Nephron progenitor cell (in vitro differentiated cells): ENCODE measurements around the gene CREB5.

ENCODE experiments used
- DNase-seq: peaks from one replicate; pipeline ENCODE4 v3.0.0; 2021
- H3K27ac Mint-ChIP-seq: 2 replicates; pipeline ENCODE4 v1.8.0; 2021; ENCODE audit warnings: mild to moderate bottlenecking, moderate library complexity, mixed read lengths
- H3K27me3 Mint-ChIP-seq: 2 replicates; pipeline ENCODE4 v1.8.0; 2021; ENCODE audit warnings: mild to moderate bottlenecking, low read depth, mixed read lengths; ENCODE audit not compliant: poor library complexity
- H3K36me3 Mint-ChIP-seq: 2 replicates; pipeline ENCODE4 v1.8.0; 2021; ENCODE audit warnings: low read depth, mixed read lengths
- H3K4me1 Mint-ChIP-seq: 2 replicates; pipeline ENCODE4 v1.8.0; 2021; ENCODE audit warnings: mixed read lengths
- H3K4me3 Mint-ChIP-seq: 2 replicates; pipeline ENCODE4 v1.8.0; 2021; ENCODE audit warnings: mild to moderate bottlenecking, moderate library complexity, mixed read lengths
- H3K9me3 Mint-ChIP-seq: 2 replicates; pipeline ENCODE4 v1.8.0; 2021; ENCODE audit warnings: mild to moderate bottlenecking, moderate library complexity, mixed read lengths
- TF ChIP-seq, protein P1 (sequence below): fragments of 200-600 bp; sonication (generic); IDR thresholded peaks from 2 replicates; pipeline ENCODE4 v1.5.0; 2021; ENCODE audit warnings: antibody characterized with exemption

Gene CREB5

DNA sequence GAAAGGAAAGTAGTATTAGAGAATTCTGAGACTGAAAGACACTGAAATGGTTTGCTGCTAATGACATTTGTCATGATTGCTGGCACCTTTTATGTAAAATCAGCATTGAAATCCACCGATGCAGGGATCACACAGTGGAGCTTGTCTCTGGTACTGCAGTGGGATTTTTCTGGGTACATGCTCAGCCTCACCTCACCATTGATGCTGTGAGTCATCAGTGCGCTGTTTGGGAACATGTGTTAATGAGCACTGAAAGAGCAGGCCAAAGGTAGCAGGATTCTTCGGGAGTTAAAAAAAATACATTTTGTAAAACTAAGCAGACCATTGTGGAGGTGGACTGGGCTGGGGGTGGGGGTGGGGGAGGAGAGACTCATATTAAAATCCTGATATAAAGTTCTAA, 174.9 kb downstream of the CREB5 start:
- Mint-ChIP-seq H3K9me3 (no peaks in the 10 kb centered on the region), H3K4me3 (no peak overlapping the region), H3K4me1 (peaks cover 56% of the 10 kb centered on the region), H3K27ac (no peak overlapping the region), H3K36me3 (peaks cover 4% of the 10 kb centered on the region), H3K27me3 (peaks cover 8% of the 10 kb centered on the region)
- no peak for DNase-seq
- TF ChIP-seq, protein P1, sequence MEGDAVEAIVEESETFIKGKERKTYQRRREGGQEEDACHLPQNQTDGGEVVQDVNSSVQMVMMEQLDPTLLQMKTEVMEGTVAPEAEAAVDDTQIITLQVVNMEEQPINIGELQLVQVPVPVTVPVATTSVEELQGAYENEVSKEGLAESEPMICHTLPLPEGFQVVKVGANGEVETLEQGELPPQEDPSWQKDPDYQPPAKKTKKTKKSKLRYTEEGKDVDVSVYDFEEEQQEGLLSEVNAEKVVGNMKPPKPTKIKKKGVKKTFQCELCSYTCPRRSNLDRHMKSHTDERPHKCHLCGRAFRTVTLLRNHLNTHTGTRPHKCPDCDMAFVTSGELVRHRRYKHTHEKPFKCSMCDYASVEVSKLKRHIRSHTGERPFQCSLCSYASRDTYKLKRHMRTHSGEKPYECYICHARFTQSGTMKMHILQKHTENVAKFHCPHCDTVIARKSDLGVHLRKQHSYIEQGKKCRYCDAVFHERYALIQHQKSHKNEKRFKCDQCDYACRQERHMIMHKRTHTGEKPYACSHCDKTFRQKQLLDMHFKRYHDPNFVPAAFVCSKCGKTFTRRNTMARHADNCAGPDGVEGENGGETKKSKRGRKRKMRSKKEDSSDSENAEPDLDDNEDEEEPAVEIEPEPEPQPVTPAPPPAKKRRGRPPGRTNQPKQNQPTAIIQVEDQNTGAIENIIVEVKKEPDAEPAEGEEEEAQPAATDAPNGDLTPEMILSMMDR: no peak

DNA sequence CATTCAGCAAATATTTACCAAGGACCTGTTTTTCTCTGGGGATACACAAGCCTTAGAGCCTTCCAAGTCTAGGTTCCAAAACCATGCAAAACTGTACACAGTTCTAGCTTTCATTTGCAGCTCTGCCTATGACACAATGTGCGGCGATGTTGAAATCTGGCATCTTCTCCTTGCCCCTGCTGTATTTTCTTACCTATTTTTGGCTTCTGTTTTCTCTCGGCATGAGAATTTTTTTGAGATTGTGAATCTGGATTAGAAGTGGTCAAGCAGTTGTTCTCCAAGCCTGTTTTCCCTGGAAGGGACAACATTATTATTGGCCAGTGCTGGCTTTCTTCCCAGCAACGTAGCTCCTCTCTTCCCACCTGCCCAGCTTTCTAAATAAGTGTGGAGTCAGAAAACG, 176.3 kb downstream of the CREB5 start:
- peaks cover 68% of the 10 kb centered on the region for H3K4me1 Mint-ChIP-seq
- no peak overlapping the region for H3K27ac Mint-ChIP-seq
- DNase-seq: no peak
- no peaks in the 10 kb centered on the region for H3K9me3 Mint-ChIP-seq
- H3K4me3 Mint-ChIP-seq: no peak overlapping the region
- peaks cover 8% of the 10 kb centered on the region for H3K27me3 Mint-ChIP-seq
- TF ChIP-seq, protein P1: no peak
- peaks cover 4% of the 10 kb centered on the region for H3K36me3 Mint-ChIP-seq

DNA sequence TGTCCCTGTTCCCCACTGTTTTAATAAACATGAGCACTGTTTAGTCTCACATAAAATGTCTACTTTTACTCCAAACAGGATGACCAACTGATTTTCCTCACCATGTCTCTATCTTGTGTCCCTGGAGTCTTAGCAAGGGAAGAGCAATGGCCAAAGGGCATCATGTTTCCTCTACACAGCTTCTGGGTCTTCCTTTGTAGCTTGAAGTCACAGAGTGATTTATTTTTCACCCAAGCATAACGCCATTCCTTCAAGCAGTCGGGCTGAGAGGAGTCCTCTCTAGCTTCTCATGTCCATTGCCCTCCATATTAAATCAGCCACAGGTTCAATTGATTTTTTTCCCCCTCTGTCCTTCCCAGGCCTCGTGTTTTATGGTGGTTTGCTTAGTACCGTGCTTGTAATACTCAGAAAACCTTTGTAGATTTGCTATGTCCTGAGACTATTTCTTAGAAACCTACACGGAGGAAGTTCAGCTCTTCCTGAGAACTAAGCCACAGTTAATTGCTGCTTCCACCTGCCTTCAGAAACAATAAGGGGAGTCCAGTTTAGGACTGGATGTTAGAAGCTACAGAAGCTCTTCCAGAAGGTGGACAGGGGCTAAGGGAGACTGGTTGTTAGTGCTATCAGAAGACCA, 178.8 kb downstream of the CREB5 start:
- TF ChIP-seq, protein P1: no peak
- Mint-ChIP-seq H3K4me1 (peaks cover 76% of the 10 kb centered on the region), H3K27me3 (peaks cover 5% of the 10 kb centered on the region), H3K36me3 (no peaks in the 10 kb centered on the region), H3K27ac (peak overlapping the region; percentile 93), H3K4me3 (peak overlapping the region; percentile 2), H3K9me3 (no peaks in the 10 kb centered on the region)
- peak; percentile 19 for DNase-seq

DNA sequence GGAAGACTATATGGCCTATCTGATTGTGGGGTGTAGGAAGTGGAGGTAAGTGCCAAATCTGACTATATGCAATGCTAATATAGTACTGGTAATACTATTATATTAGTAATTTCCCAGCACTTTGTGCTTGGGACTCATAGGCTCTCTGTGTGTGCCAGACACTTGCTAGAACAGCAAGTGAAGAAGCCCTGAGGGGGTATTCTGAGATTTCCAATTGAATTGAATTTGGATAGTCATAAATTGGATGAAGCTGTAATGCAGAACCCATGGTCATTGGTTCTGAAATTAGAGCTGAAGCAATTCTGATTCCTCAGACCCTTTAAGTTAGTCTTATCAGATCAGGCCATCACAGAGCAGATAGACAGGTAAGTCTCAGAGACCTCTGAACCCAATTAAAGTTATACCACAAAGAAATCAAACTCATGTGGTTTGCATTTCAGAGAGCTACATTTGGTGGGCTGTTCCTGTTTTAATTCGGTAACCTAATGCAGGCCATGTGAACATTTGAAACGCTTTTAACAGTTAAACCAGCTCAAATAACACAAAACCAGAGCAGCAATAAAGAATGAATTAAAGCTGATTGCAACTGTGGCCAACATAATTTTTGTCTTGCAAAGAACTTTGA, 179.5 kb downstream of the CREB5 start:
- Mint-ChIP-seq H3K27ac (peak overlapping the region; percentile 93), H3K9me3 (no peaks in the 10 kb centered on the region), H3K4me1 (peaks cover 75% of the 10 kb centered on the region), H3K27me3 (peaks cover 5% of the 10 kb centered on the region), H3K4me3 (no peak overlapping the region), H3K36me3 (no peaks in the 10 kb centered on the region)
- TF ChIP-seq, protein P1: no peak
- DNase-seq: no peak

DNA sequence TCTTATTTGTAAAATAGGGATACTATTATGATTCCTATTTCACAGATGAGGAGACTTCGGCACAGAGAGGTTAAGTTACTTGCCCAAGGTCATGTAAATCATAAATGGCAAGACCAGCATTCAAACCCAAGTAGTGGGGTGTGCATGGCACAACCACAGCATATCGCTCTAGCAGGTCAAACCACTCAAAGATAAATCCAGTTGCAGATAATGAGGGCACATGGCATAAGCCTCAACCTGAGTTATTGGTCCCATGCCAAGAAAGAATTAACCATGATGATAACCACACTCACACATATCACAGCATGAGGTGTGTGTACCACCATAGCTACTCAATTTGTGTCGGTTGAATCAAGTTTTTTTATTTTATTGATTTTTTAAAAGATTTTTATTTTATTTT, 180.5 kb downstream of the CREB5 start:
- H3K36me3 Mint-ChIP-seq: no peaks in the 10 kb centered on the region
- DNase-seq: no peak
- H3K27ac Mint-ChIP-seq: no peak overlapping the region
- TF ChIP-seq, protein P1: no peak
- no peak overlapping the region for H3K4me3 Mint-ChIP-seq
- H3K4me1 Mint-ChIP-seq: peaks cover 69% of the 10 kb centered on the region
- H3K27me3 Mint-ChIP-seq: peaks cover 5% of the 10 kb centered on the region
- no peaks in the 10 kb centered on the region for H3K9me3 Mint-ChIP-seq

DNA sequence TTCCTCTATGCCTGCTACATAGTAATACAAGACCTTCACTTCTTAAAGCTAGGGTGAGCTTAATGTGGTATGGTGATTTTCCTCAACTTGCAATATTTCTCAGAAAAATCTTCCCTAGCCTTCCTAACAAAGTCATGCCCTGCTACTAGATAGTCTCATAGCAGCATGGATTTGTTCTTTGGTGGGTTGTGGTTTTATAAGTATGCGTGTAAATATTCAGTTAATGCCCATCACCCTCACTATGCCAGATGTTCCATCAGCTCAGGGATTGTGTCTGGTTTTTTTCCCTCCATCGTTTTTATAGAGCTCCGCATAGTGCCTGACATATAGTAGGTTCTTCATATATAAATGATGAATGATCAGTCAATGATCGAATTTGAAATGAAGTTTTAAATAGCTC, 182.8 kb downstream of the CREB5 start:
- Mint-ChIP-seq H3K36me3 (no peaks in the 10 kb centered on the region), H3K27me3 (peaks cover 5% of the 10 kb centered on the region), H3K27ac (no peak overlapping the region), H3K9me3 (peaks cover 4% of the 10 kb centered on the region), H3K4me3 (no peak overlapping the region), H3K4me1 (peaks cover 75% of the 10 kb centered on the region)
- TF ChIP-seq, protein P1: no peak
- DNase-seq: no peak
